Thyroid gland (tissue), 4 donors: ENCODE measurements around the gene SPCS1. TPM values are rescaled to one million over a fixed set of nuclear protein-coding genes. Genes with fewer than 3 reads are reported as not detected.

ENCODE experiments used
- DNase-seq, 2 donors: peaks; one replicate each; pipeline ENCODE4 v3.0.0-alpha.2; 2019
- H3K27ac ChIP-seq, 3 donors: fragments of 200-600 bp; sonication (generic); 1 replicate in 2 of 3; 2 replicates in 1 of 3; pipeline ENCODE4 v1.5.1; 2016 to 2019; ENCODE audit warnings: mild to moderate bottlenecking in 1 of 3, moderate library complexity in 1 of 3
- H3K27me3 ChIP-seq: fragments of 200-600 bp; sonication (generic); one replicate; pipeline ENCODE4 v1.5.1; 2019
- H3K36me3 ChIP-seq, 2 donors: fragments of 200-600 bp; sonication (generic); one replicate each; pipeline ENCODE4 v1.5.1; 2016 to 2019
- H3K4me1 ChIP-seq, 2 donors: fragments of 200-600 bp; sonication (generic); one replicate each; pipeline ENCODE4 v1.5.1; 2017 to 2019
- H3K4me3 ChIP-seq, 3 donors: fragments of 200-600 bp; sonication (generic); replicated peaks in 1 of 3; 1 replicate in 2 of 3; 2 replicates in 1 of 3; pipeline ENCODE4 v1.5.1; 2016; ENCODE audit warnings: mild to moderate bottlenecking in 1 of 3
- H3K9me3 ChIP-seq: fragments of 200-600 bp; sonication (generic); one replicate; pipeline ENCODE4 v1.5.1; 2017
- POLR2A ChIP-seq, 2 donors: fragments of 450-650 bp; IDR thresholded peaks; one replicate each; pipeline ENCODE4 v1.6.1; 2017; ENCODE audit warnings: antibody characterized with exemption in 2 of 2, mild to moderate bottlenecking in 2 of 2, moderate library complexity in 1 of 2
- WGBS, 2 donors: methylation state at CpG; one replicate each; pipeline ENCODE4 v1.1.5; 2017; 5-methylcytosine and 5-hydroxymethylcytosine counted together
- intact Hi-C: fragments of 100-400 bp; cut with DNase I; formaldehyde crosslinking; loops from one replicate; pipeline ENCODE4 v1.15.1; 2023
- small RNA-seq: library from RNA; depleted of rRNA; stranded (forward); fragments of <200 nt; gene quantifications from one replicate; pipeline ENCODE3, GENCODE V24; 2016
- total RNA-seq, 4 donors: library from RNA; depleted of rRNA; stranded (reverse); fragments of >200 nt; gene quantifications; one replicate each; pipeline ENCODE4 v1.2.3, GENCODE V29; 2016
- TF ChIP-seq, protein P1 (sequence below), 6 experiments: fragments of 200-600 bp in 3 of 6; fragments of 450-650 bp in 3 of 6; sonication (generic) in 3 of 6; IDR thresholded peaks; one replicate each; pipeline ENCODE4 v1.5.1; 2016 to 2019; ENCODE audit warnings: antibody characterized with exemption in 6 of 6, mild to moderate bottlenecking in 2 of 6, inconsistent platforms in 1 of 6, moderate library complexity in 1 of 6

SPCS1 gene
- total RNA-seq, 4 donors from 2014 or later, result 134 to 263 (median 185) TPM

DNA sequence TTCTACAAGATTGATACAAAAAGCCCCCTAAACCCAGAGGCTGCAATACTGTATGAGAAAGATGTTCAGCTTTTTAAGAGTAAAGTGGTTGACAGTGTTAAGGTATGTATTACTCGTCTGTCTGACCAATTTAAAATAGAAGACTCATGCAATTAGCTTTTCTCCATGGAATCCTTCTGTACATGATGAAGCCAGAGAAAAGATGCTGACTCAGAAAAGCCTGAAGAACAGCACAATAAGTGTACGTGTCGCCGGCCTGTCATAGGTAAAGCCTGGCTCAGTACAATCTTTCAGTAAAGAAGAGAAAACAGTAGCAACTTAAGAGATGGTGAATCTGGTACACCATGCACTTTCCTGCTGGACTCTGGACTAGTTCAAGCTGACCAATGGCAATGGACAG is 48.5 kb downstream of the SPCS1 start:
- DNase-seq, result no peak
- H3K4me1 ChIP-seq, result no peaks in the 10 kb centered on the region
- no peaks in the 10 kb centered on the region for H3K27me3 ChIP-seq
- intact Hi-C loops, result no loop called here
- no peak overlapping the region for H3K4me3 ChIP-seq
- no peaks in the 10 kb centered on the region for H3K9me3 ChIP-seq
- TF ChIP-seq, protein P1, sequence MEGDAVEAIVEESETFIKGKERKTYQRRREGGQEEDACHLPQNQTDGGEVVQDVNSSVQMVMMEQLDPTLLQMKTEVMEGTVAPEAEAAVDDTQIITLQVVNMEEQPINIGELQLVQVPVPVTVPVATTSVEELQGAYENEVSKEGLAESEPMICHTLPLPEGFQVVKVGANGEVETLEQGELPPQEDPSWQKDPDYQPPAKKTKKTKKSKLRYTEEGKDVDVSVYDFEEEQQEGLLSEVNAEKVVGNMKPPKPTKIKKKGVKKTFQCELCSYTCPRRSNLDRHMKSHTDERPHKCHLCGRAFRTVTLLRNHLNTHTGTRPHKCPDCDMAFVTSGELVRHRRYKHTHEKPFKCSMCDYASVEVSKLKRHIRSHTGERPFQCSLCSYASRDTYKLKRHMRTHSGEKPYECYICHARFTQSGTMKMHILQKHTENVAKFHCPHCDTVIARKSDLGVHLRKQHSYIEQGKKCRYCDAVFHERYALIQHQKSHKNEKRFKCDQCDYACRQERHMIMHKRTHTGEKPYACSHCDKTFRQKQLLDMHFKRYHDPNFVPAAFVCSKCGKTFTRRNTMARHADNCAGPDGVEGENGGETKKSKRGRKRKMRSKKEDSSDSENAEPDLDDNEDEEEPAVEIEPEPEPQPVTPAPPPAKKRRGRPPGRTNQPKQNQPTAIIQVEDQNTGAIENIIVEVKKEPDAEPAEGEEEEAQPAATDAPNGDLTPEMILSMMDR (IDR thresholded peaks at IDR 0.05), result no peak
- H3K27ac ChIP-seq, result no peak overlapping the region
- WGBS, 2 donors, result 95 to 96% methylated on average over 4 of the region's 4 CpGs
- peaks cover 49% of the 10 kb centered on the region in 2 donors for H3K36me3 ChIP-seq

- 95 to 98% methylated on average over 1 of the region's 1 CpG for WGBS, 2 donors
- no peak for DNase-seq
- H3K27ac ChIP-seq, result no peak overlapping the region
- intact Hi-C loops, result no loop called here
- no peak overlapping the region for H3K4me3 ChIP-seq
- H3K27me3 ChIP-seq, result no peaks in the 10 kb centered on the region
- no peaks in the 10 kb centered on the region for H3K4me1 ChIP-seq
- TF ChIP-seq, protein P1 (IDR thresholded peaks at IDR 0.05), result no peak
- TF ChIP-seq POLR2A (IDR thresholded peaks at IDR 0.05), result no peak
- peaks cover 35 to 51% of the 10 kb centered on the region in 2 donors for H3K36me3 ChIP-seq
- no peaks in the 10 kb centered on the region for H3K9me3 ChIP-seq
Observed at GRCh38 chr3:52756141-52756540, 50.2 kb downstream of the SPCS1 start.

Small RNAs within 50 kb of the gene (small RNA-seq; reads per million reads assigned to genes)
- not detected for gene AC006254.2
- gene RF00569, result 4,125 reads per million, percentile 99 among the genes with 10 or more reads in this experiment
- not detected for gene RF01183
- not detected for gene SNORD19
- not detected for gene SNORD19B
- gene SNORD69, result 2,364 reads per million, percentile 99 among the genes with 10 or more reads in this experiment

Other genes with a start within 250 kb of the SPCS1 start
- gene STAB1, start 210.8 kb upstream of the SPCS1 start, total RNA-seq, result 100 to 1,000 TPM in 1 of 4 donors, 10 to 100 TPM in 3; 31.8 to 100 (median 67.4) TPM
- 10 to 100 TPM; 40.5 to 55.1 (median 45.0) TPM for gene NT5DC2, start 172.2 kb upstream of the SPCS1 start, total RNA-seq
- gene UQCC5, start 169.5 kb upstream of the SPCS1 start, total RNA-seq, result 10 to 100 TPM in 2 of 4 donors, 1 to 10 TPM in 2; 4.8 to 34.3 (median 9.4) TPM
- gene PBRM1, start 20.2 kb upstream of the SPCS1 start, total RNA-seq, result 100 to 1,000 TPM; 111 to 165 (median 125) TPM
- gene GNL3, start 20.1 kb upstream of the SPCS1 start, total RNA-seq, result 10 to 100 TPM; 39.2 to 68.4 (median 41.7) TPM
- gene GLT8D1, start 315 bp upstream of the SPCS1 start, total RNA-seq, result 100 to 1,000 TPM in 3 of 4 donors, 10 to 100 TPM in 1; 97.8 to 145 (median 107) TPM
- gene NEK4, start 64.8 kb downstream of the SPCS1 start, total RNA-seq, result 10 to 100 TPM; 36.7 to 65.6 (median 41.8) TPM
- gene ITIH1, start 71.5 kb downstream of the SPCS1 start, total RNA-seq, result not detected
- 10 to 100 TPM in 1 of 4 donors, 1 to 10 TPM in 2, under 1 TPM in 1; 0.89 to 12.8 (median 1.4) TPM for gene ITIH3, start 88.7 kb downstream of the SPCS1 start, total RNA-seq
- 1 to 10 TPM; 3.9 to 8.6 (median 7.5) TPM for gene ITIH4, start 124.6 kb downstream of the SPCS1 start, total RNA-seq
- 1 to 10 TPM; 4.0 to 7.0 (median 6.7) TPM for gene MUSTN1, start 128.9 kb downstream of the SPCS1 start, total RNA-seq
- 10 to 100 TPM; 15.0 to 22.1 (median 18.7) TPM for gene STIMATE, start 191.4 kb downstream of the SPCS1 start, total RNA-seq